MG63 (cell line): ENCODE measurements around the gene WWOX. TPM values are rescaled to one million over a fixed set of nuclear protein-coding genes. Genes with fewer than 3 reads are reported as not detected.
A peak's percentile ranks its signal among the peaks of the same experiment; 100 is the strongest.

Experiments used
- DNase-seq: peaks from one replicate; pipeline ENCODE4 v3.0.0-alpha.2; 2020
- H3K27me3 ChIP-seq: fragments of 250-450 bp; sonication (Bioruptor Pico); 2 replicates; pipeline ENCODE4 v1.5.1; 2020; ENCODE audit warnings: mild to moderate bottlenecking, moderate library complexity
- H3K36me3 ChIP-seq: fragments of 250-450 bp; sonication (Bioruptor Pico); 2 replicates; pipeline ENCODE4 v1.5.1; 2020; ENCODE audit warnings: mild to moderate bottlenecking, moderate library complexity
- H3K4me3 ChIP-seq: fragments of 250-450 bp; sonication (Bioruptor Pico); 2 replicates; pipeline ENCODE4 v1.5.1; 2020; ENCODE audit warnings: mild to moderate bottlenecking, moderate library complexity
- H3K9me3 ChIP-seq: fragments of 250-450 bp; sonication (Bioruptor Pico); 2 replicates; pipeline ENCODE4 v1.5.1; 2020; ENCODE audit warnings: mild to moderate bottlenecking, moderate library complexity
- total RNA-seq: library from RNA; depleted of rRNA; stranded (reverse); fragments of >200 nt; shearing (Covaris generic); gene quantifications from 2 replicates; pipeline ENCODE4 v1.2.3, GENCODE V29; 2014; ENCODE audit warnings: low replicate concordance

WWOX gene
- total RNA-seq, 1 experiment from 2014 or later: 11.4 TPM

DNA sequence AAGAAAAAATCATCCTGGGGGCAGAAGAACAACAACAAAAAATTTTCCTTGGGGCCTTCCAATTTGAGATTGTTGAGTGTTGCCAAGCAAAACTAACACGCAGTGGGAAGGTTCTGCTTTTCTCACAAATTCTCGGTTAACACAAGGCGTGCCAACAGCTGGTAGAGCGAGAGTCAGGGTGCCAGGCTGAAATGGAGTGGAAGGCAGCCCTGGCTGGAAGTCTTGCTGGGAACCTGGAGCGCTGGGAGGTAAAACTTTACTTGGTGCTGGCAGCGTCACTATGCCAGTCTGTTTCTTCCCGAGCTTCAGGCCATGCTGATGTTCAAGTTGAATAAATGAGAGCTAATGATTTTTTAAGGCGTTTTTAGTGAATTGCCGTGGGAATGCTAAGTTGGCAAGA lies 189.4 kb downstream of the WWOX start:
- H3K36me3 ChIP-seq: no peaks in the 10 kb centered on the region
- no peaks in the 10 kb centered on the region for H3K27me3 ChIP-seq
- no peaks in the 10 kb centered on the region for H3K9me3 ChIP-seq
- no peak overlapping the region for H3K4me3 ChIP-seq
- DNase-seq: no peak

DNA sequence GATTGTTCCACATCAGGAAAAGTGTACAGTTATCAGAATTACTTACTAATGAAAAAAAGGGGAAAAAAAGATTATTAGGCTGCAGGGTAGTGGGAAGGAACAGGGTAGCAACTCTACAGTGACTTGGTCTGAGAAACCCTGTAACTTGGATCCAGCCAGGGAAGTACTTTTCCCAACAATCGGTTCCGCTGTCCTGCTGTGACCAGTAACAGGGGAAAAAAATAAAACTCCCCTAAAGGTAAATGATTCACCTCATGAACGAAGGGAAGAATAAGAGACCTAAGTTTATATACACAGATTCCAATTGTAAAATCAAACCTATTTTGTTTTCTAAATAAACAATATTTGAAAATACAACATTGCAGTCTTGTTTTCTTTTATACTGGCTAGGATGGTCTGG lies 189.9 kb downstream of the WWOX start:
- Histone ChIP-seq H3K27me3 (no peaks in the 10 kb centered on the region), H3K4me3 (no peak overlapping the region), H3K9me3 (no peaks in the 10 kb centered on the region), H3K36me3 (no peaks in the 10 kb centered on the region)
- no peak for DNase-seq

- H3K4me3 ChIP-seq: no peak overlapping the region
- DNase-seq: no peak
- no peaks in the 10 kb centered on the region for H3K9me3 ChIP-seq
- H3K27me3 ChIP-seq: no peaks in the 10 kb centered on the region
- H3K36me3 ChIP-seq: no peaks in the 10 kb centered on the region
These were observed 190.4 kb downstream of the WWOX start for GRCh38 chr16:78289844-78290277.

DNA sequence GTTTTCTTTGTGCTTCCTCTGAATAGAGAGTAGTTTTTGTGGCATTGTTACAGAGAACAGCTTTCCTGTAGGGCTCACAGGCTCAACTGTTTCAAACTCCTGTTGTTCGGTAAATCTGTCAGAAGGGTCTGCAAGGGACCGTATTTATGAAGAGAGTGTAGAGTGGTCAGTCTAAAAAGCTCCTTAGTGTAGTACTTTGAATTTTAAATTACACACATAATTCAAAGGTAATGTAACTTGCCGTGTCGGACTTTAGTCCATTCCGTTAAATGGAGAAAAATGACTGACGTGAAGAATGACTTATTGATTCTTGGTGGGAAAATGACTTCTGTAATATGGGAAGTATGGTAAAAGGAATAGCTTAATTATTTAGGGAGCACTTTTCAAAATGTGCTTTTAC lies 190.9 kb downstream of the WWOX start:
- no peak overlapping the region for H3K4me3 ChIP-seq
- no peaks in the 10 kb centered on the region for H3K27me3 ChIP-seq
- no peaks in the 10 kb centered on the region for H3K36me3 ChIP-seq
- DNase-seq: no peak
- no peaks in the 10 kb centered on the region for H3K9me3 ChIP-seq

GRCh38 chr16:78290872-78291591 lies 191.6 kb downstream of the WWOX start:
- H3K27me3 ChIP-seq: no peaks in the 10 kb centered on the region
- no peaks in the 10 kb centered on the region for H3K36me3 ChIP-seq
- no peaks in the 10 kb centered on the region for H3K9me3 ChIP-seq
- H3K4me3 ChIP-seq: no peak overlapping the region
- no peak for DNase-seq

GRCh38 chr16:78291604-78292003 lies 192.2 kb downstream of the WWOX start:
- no peak for DNase-seq
- Histone ChIP-seq H3K36me3 (no peaks in the 10 kb centered on the region), H3K27me3 (no peaks in the 10 kb centered on the region), H3K4me3 (no peak overlapping the region), H3K9me3 (no peaks in the 10 kb centered on the region)

- no peak for DNase-seq
- no peak overlapping the region for H3K4me3 ChIP-seq
- no peaks in the 10 kb centered on the region for H3K9me3 ChIP-seq
- H3K27me3 ChIP-seq: no peaks in the 10 kb centered on the region
- H3K36me3 ChIP-seq: no peaks in the 10 kb centered on the region
These were observed 192.8 kb downstream of the WWOX start for GRCh38 chr16:78292086-78292843.

DNA sequence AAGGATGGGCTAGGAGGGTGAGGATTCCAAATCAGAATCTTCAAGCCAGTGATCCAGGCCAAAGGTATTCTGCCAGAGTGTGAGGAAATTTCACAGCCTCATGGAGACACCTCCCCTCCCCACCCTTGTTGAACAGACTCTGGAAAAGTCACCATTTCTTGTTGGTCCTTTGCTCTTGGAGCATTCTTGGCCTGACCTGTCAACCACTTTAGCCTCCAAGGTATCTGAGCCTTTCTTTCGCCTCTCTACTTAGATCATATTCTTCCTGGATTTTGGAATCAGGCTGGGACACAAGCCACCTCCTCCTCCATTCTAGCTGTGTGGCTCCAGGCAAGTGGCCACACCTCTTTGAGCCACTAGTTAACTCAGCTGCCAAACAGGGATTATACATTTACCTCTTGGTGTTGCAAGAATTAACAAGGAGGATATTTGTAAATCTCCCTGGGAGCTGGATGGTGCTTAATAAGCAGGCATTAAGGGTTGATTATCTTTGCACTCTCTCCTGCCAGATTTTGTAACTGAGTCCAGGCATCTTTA lies 193.5 kb downstream of the WWOX start:
- H3K27me3 ChIP-seq: no peaks in the 10 kb centered on the region
- no peaks in the 10 kb centered on the region for H3K36me3 ChIP-seq
- DNase-seq: no peak
- H3K9me3 ChIP-seq: no peaks in the 10 kb centered on the region
- no peak overlapping the region for H3K4me3 ChIP-seq

DNA sequence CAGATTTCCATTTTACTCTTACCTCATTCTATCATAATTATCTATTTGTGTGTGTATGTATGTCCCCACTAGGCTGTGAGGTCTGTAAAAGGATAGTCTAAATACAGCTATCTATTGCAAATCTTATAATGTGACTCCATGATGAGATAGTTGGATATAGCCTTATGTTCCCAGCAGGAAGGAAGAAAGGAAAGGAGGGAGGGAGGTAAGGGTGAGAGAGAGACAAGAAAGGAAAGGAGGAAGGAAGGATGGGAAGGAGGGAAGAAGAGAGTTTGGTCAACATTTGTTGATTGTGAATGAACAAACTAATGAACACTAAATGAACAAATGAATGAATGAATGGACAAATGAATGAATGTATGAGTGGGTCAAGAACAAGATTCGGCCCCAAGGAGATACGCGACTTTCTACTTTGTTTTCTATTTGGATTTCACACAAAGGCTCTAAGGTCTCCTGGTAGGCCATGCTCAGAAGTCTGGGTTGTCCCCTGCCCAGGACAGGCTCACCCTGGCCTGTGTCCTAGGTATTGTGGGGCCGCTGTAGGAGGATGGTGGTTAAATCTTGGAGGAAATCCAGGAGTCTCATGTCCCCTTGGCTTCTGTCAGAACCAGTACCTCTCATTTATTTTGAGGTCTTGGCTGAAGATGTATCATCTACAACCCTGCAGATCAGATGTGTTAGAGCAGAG lies 195.2 kb downstream of the WWOX start:
- no peak for DNase-seq
- Histone ChIP-seq H3K9me3 (no peaks in the 10 kb centered on the region), H3K27me3 (no peaks in the 10 kb centered on the region), H3K4me3 (no peak overlapping the region), H3K36me3 (no peaks in the 10 kb centered on the region)

- Histone ChIP-seq H3K4me3 (no peak overlapping the region), H3K36me3 (no peaks in the 10 kb centered on the region), H3K9me3 (no peaks in the 10 kb centered on the region), H3K27me3 (no peaks in the 10 kb centered on the region)
- DNase-seq: no peak
These were observed 197.7 kb downstream of the WWOX start for GRCh38 chr16:78297066-78297666.

GRCh38 chr16:78298986-78299385 lies 199.5 kb downstream of the WWOX start:
- Histone ChIP-seq H3K4me3 (no peak overlapping the region), H3K27me3 (no peaks in the 10 kb centered on the region), H3K36me3 (no peaks in the 10 kb centered on the region), H3K9me3 (no peaks in the 10 kb centered on the region)
- no peak for DNase-seq

- no peaks in the 10 kb centered on the region for H3K36me3 ChIP-seq
- H3K27me3 ChIP-seq: no peaks in the 10 kb centered on the region
- no peak for DNase-seq
- H3K4me3 ChIP-seq: no peak overlapping the region
- H3K9me3 ChIP-seq: no peaks in the 10 kb centered on the region
These were observed 201.0 kb downstream of the WWOX start for GRCh38 chr16:78300469-78300868.

DNA sequence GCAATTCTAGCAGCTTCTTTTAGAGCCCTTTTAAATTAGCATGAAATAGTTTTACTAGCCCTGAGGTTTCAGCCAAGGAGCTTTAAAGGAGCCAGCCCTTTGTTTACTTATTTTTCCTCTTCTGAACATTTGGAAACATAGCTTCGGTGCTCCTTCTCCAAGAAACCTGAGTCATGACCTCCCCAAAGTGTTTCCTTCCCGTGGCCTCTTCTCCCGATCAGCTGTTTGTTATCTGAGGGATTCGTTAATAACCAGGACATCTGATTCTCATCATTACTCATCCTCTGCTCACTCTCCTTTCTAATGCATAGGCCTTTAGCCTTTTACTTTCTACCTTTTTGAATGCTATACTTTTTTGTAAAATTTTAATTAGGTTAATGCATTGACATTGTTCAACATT lies 204.5 kb downstream of the WWOX start:
- DNase-seq: peak; percentile 46
- no peaks in the 10 kb centered on the region for H3K36me3 ChIP-seq
- no peaks in the 10 kb centered on the region for H3K9me3 ChIP-seq
- no peaks in the 10 kb centered on the region for H3K27me3 ChIP-seq
- H3K4me3 ChIP-seq: no peak overlapping the region

- no peak for DNase-seq
- Histone ChIP-seq H3K36me3 (no peaks in the 10 kb centered on the region), H3K27me3 (no peaks in the 10 kb centered on the region), H3K4me3 (no peak overlapping the region), H3K9me3 (no peaks in the 10 kb centered on the region)
These were observed 206.9 kb downstream of the WWOX start for GRCh38 chr16:78306361-78306760.

GRCh38 chr16:78307824-78308528 lies 208.5 kb downstream of the WWOX start:
- DNase-seq: no peak

GRCh38 chr16:78309763-78310162 lies 210.3 kb downstream of the WWOX start:
- DNase-seq: no peak
- Histone ChIP-seq H3K27me3 (no peaks in the 10 kb centered on the region), H3K4me3 (no peak overlapping the region), H3K36me3 (no peaks in the 10 kb centered on the region), H3K9me3 (no peaks in the 10 kb centered on the region)

More at GRCh38 chr16:78307824-78308528, 208.5 kb downstream of the WWOX start:
- no peaks in the 10 kb centered on the region for H3K27me3 ChIP-seq
- no peak overlapping the region for H3K4me3 ChIP-seq
- no peaks in the 10 kb centered on the region for H3K36me3 ChIP-seq
- H3K9me3 ChIP-seq: no peaks in the 10 kb centered on the region
